Parathyroid adenoma (tissue), 2 donors: ENCODE data around the gene KLF9.
A peak's percentile ranks its signal among the peaks of the same experiment; 100 is the strongest.

ENCODE experiments used
- H2AFZ ChIP-seq: fragments of 300-600 bp; sonication (generic); one replicate; pipeline ENCODE4 v1.7.0; 2017; ENCODE audit warnings: antibody characterized with exemption, mild to moderate bottlenecking
- H3K27ac ChIP-seq: fragments of 300-600 bp; sonication (generic); one replicate; pipeline ENCODE4 v1.7.0; 2017
- H3K27me3 ChIP-seq: fragments of 300-600 bp; sonication (generic); one replicate; pipeline ENCODE4 v1.7.0; 2017; ENCODE audit warnings: low read length; ENCODE audit not compliant: control insufficient read depth, insufficient read depth
- H3K36me3 ChIP-seq: fragments of 300-600 bp; sonication (generic); one replicate; pipeline ENCODE4 v1.7.0; 2017; ENCODE audit warnings: low read length; ENCODE audit not compliant: control insufficient read depth, insufficient read depth
- H3K4me1 ChIP-seq: fragments of 300-600 bp; sonication (generic); one replicate; pipeline ENCODE4 v1.7.0; 2017; ENCODE audit warnings: control low read depth
- H3K4me2 ChIP-seq: fragments of 300-600 bp; sonication (generic); one replicate; pipeline ENCODE4 v1.7.0; 2017; ENCODE audit warnings: low read length
- H3K4me3 ChIP-seq: fragments of 300-600 bp; sonication (generic); one replicate; pipeline ENCODE4 v1.7.0; 2017; ENCODE audit warnings: low read depth, low read length
- H3K79me2 ChIP-seq: fragments of 300-600 bp; sonication (generic); one replicate; pipeline ENCODE4 v1.7.0; 2017; ENCODE audit warnings: control low read depth
- H3K9ac ChIP-seq: fragments of 300-600 bp; sonication (generic); one replicate; pipeline ENCODE4 v1.7.0; 2017; ENCODE audit warnings: mild to moderate bottlenecking
- H3K9me3 ChIP-seq: fragments of 300-600 bp; sonication (generic); one replicate; pipeline ENCODE4 v1.7.0; 2017; ENCODE audit warnings: low read length; ENCODE audit not compliant: control insufficient read depth
- TF ChIP-seq, protein P1 (sequence below): fragments of 300-600 bp; sonication (generic); IDR thresholded peaks from one replicate; pipeline ENCODE4 v1.7.0; 2017; ENCODE audit warnings: antibody characterized with exemption, mild to moderate bottlenecking
- donor health status: primary hyperparathyroidism.

KLF9 gene

GRCh38 chr9:70392189-70392588, 22.3 kb downstream of the KLF9 start:
- no peaks in the 10 kb centered on the region for H3K36me3 ChIP-seq
- H2AFZ ChIP-seq, result no peak overlapping the region
- H3K4me1 ChIP-seq, result peaks cover 8% of the 10 kb centered on the region
- H3K9ac ChIP-seq, result no peak overlapping the region
- no peaks in the 10 kb centered on the region for H3K9me3 ChIP-seq
- no peak overlapping the region for H3K4me3 ChIP-seq
- H3K4me2 ChIP-seq, result no peak overlapping the region
- no peaks in the 10 kb centered on the region for H3K27me3 ChIP-seq
- H3K27ac ChIP-seq, result peak overlapping the region; percentile 24
- TF ChIP-seq, protein P1, sequence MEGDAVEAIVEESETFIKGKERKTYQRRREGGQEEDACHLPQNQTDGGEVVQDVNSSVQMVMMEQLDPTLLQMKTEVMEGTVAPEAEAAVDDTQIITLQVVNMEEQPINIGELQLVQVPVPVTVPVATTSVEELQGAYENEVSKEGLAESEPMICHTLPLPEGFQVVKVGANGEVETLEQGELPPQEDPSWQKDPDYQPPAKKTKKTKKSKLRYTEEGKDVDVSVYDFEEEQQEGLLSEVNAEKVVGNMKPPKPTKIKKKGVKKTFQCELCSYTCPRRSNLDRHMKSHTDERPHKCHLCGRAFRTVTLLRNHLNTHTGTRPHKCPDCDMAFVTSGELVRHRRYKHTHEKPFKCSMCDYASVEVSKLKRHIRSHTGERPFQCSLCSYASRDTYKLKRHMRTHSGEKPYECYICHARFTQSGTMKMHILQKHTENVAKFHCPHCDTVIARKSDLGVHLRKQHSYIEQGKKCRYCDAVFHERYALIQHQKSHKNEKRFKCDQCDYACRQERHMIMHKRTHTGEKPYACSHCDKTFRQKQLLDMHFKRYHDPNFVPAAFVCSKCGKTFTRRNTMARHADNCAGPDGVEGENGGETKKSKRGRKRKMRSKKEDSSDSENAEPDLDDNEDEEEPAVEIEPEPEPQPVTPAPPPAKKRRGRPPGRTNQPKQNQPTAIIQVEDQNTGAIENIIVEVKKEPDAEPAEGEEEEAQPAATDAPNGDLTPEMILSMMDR, result peak; percentile 28
- peaks cover 18% of the 10 kb centered on the region for H3K79me2 ChIP-seq

DNA sequence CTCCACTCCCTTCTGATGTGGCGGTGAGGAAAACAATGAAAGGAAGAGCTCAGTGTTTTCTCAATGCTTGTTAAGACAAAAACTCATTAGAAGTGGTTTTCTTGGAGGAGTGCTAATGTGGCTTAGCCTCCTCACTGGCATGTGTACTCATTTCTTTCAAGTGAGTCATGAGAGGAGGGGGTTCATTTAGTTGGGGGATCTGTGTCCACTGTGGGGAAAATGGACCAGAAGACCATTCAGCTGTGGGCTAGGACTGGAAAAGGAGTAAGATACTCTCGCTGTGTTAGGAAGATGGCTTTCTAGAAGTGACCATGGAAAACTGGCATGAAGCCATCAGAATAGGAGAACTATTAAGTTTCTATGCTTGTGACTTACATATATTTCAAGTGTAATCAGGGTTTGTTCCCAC, 23.5 kb downstream of the KLF9 start:
- Histone ChIP-seq H3K4me2 (no peak overlapping the region), H3K9me3 (no peaks in the 10 kb centered on the region), H3K4me1 (peaks cover 8% of the 10 kb centered on the region), H2AFZ (no peak overlapping the region), H3K9ac (no peak overlapping the region), H3K79me2 (peaks cover 10% of the 10 kb centered on the region), H3K36me3 (no peaks in the 10 kb centered on the region), H3K27ac (peak overlapping the region; percentile 24), H3K27me3 (no peaks in the 10 kb centered on the region), H3K4me3 (no peak overlapping the region)
- TF ChIP-seq, protein P1, result no peak

DNA sequence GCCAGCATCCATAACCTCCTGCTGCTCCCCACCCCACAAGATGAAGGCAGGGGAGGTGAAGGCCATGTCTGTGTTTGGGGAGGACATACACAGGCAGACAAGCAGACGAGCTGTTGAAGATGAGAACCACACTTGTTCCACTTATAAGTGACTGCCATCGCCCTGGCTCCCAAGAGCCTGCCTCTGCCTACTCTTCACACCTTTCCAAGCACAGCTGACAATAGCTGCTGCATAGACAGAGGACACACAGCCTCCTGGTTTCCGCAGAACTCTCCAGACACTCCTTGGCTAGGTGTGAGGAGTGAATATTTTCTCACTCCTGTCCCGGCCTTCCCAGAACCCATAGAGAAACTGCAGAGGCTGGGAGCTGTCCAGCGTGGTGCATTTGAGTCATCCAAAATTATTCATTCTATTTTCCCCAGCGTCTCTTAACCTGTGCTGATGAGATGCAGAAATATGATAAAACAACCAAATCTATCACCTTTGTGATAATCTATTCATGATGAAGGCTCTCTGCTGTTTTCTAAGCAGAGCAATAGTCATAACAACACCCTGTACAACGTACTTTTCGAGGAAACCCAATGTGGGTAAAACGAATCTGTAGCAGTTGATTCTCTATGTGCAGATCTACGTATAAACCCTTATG, 24.7 kb downstream of the KLF9 start:
- TF ChIP-seq, protein P1, result no peak
- H3K4me3 ChIP-seq, result no peak overlapping the region
- no peaks in the 10 kb centered on the region for H3K36me3 ChIP-seq
- no peak overlapping the region for H2AFZ ChIP-seq
- no peaks in the 10 kb centered on the region for H3K9me3 ChIP-seq
- no peak overlapping the region for H3K9ac ChIP-seq
- no peak overlapping the region for H3K4me2 ChIP-seq
- H3K4me1 ChIP-seq, result peaks cover 8% of the 10 kb centered on the region
- peak overlapping the region; percentile 15 for H3K27ac ChIP-seq
- no peaks in the 10 kb centered on the region for H3K27me3 ChIP-seq
- peaks cover 10% of the 10 kb centered on the region for H3K79me2 ChIP-seq

DNA sequence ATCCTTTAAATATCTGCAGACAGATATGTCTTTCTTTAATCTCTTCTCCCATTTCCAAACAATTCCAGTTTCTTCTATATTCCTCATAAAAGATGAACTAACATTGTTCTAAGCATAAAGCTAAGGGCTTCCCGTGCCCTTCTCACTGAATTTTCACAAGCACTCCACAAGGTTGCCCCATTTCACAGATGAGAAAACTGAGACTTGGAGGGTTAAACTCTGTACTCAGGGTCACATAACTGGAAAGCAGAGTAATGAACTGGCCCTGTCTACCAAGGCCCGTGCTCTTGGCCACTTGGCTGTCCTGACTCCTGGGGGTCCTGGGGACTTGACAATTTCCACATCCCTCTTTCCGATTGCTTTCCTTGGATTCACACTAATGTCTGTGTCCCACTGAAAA, 25.3 kb downstream of the KLF9 start:
- peaks cover 8% of the 10 kb centered on the region for H3K4me1 ChIP-seq
- H3K9ac ChIP-seq, result no peak overlapping the region
- H3K27ac ChIP-seq, result peak overlapping the region; percentile 15
- H2AFZ ChIP-seq, result no peak overlapping the region
- H3K36me3 ChIP-seq, result no peaks in the 10 kb centered on the region
- no peaks in the 10 kb centered on the region for H3K27me3 ChIP-seq
- no peak overlapping the region for H3K4me2 ChIP-seq
- no peak overlapping the region for H3K4me3 ChIP-seq
- no peaks in the 10 kb centered on the region for H3K9me3 ChIP-seq
- peaks cover 10% of the 10 kb centered on the region for H3K79me2 ChIP-seq
- TF ChIP-seq, protein P1, result no peak

- H3K4me2 ChIP-seq, result no peak overlapping the region
- H3K79me2 ChIP-seq, result peaks cover 10% of the 10 kb centered on the region
- H3K9ac ChIP-seq, result no peak overlapping the region
- H2AFZ ChIP-seq, result no peak overlapping the region
- no peak overlapping the region for H3K4me3 ChIP-seq
- peaks cover 8% of the 10 kb centered on the region for H3K4me1 ChIP-seq
- H3K27me3 ChIP-seq, result no peaks in the 10 kb centered on the region
- H3K36me3 ChIP-seq, result no peaks in the 10 kb centered on the region
- TF ChIP-seq, protein P1, result no peak
- H3K9me3 ChIP-seq, result no peaks in the 10 kb centered on the region
- H3K27ac ChIP-seq, result no peak overlapping the region
Measured at GRCh38 chr9:70387663-70388062, 26.8 kb downstream of the KLF9 start.
